C4-2B (cell line): ENCODE results near the gene KIF26B.
"Not testable (repeated sequence)": the region's sequence is repeated elsewhere in the genome, so short reads cannot be mapped to it uniquely, and the experiment has no call there.

Experiments used
- H3K27ac ChIP-seq: fragments of 450-650 bp; 2 replicates; pipeline ENCODE4 v1.5.1; 2017
- CTCF ChIP-seq: fragments of 450-650 bp; conservative IDR thresholded peaks from 2 replicates; pipeline ENCODE4 v1.5.1; 2017; ENCODE audit warnings: mild to moderate bottlenecking
- ZFX ChIP-seq: fragments of 450-650 bp; IDR thresholded peaks from 2 replicates; pipeline ENCODE4 v1.6.1; 2017

Gene KIF26B

GRCh38 chr1:245334827-245335490 lies 180.2 kb downstream of the KIF26B start:
- TF ChIP-seq CTCF (no peak), ZFX (no peak)

GRCh38 chr1:245335684-245336083 lies 180.9 kb downstream of the KIF26B start:
- H3K27ac ChIP-seq: not testable (repeated sequence)

More at GRCh38 chr1:245334827-245335490, 180.2 kb downstream of the KIF26B start:
- H3K27ac ChIP-seq: no peak overlapping the region

GRCh38 chr1:245336149-245336983 lies 181.6 kb downstream of the KIF26B start:
- TF ChIP-seq CTCF: no peak
- no peak for TF ChIP-seq ZFX
- H3K27ac ChIP-seq: no peak overlapping the region

GRCh38 chr1:245336984-245337355 lies 182.2 kb downstream of the KIF26B start:
- not testable (repeated sequence) for H3K27ac ChIP-seq

GRCh38 chr1:245337829-245338484 lies 183.2 kb downstream of the KIF26B start:
- TF ChIP-seq ZFX (no peak), CTCF (no peak)

GRCh38 chr1:245338485-245338877 lies 183.7 kb downstream of the KIF26B start:
- no peak for TF ChIP-seq ZFX
- no peak for TF ChIP-seq CTCF
- no peak overlapping the region for H3K27ac ChIP-seq

More at GRCh38 chr1:245337829-245338484, 183.2 kb downstream of the KIF26B start:
- H3K27ac ChIP-seq: no peak overlapping the region

DNA sequence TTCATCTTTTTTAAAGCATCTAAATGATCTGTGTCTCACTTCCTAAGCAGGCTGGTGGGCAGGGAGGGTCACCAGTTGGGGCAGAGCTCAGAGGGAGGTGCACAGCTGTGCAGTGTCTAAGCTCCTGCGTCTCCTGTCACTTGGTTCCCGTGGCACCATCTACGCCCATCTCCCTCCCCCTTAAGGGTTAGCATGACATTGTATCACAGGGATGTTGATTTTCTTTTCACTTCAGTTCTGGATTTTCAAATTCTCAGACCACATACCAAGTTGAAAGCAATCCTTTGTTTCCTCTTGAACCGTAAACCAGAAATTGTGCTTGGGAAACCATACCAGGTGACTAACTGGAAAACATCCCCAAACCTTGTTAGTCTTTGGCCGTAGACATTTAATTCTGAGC lies 187.0 kb downstream of the KIF26B start:
- H3K27ac ChIP-seq: no peak overlapping the region
- no peak for TF ChIP-seq CTCF
- no peak for TF ChIP-seq ZFX

- TF ChIP-seq CTCF: no peak
- no peak for TF ChIP-seq ZFX
- no peak overlapping the region for H3K27ac ChIP-seq
These were observed 190.6 kb downstream of the KIF26B start for GRCh38 chr1:245345191-245345884.
